ENCODE results near the gene ECM1. TPM values are rescaled to one million over a fixed set of nuclear protein-coding genes. Genes with fewer than 3 reads are reported as not detected.

ECM1 gene
- total RNA-seq, 1 donor = 30.0 TPM

GRCh38 chr1:150552128-150552910, 44.4 kb downstream of the ECM1 start:
- Histone ChIP-seq H3K4me1 (ENCODE audit: insufficient read depth, low read length) (peaks cover 28% of the 10 kb centered on the region), H3K79me2 (ENCODE audit: insufficient read depth, low read length) (no peaks in the 10 kb centered on the region), H3K27me3 (ENCODE audit: insufficient read depth, low read length) (no peaks in the 10 kb centered on the region), H3K27ac (ENCODE audit: low read depth, low read length) (peak overlapping the region; percentile 63), H3K4me3 (ENCODE audit: insufficient read depth, low read length) (no peak overlapping the region), H3K9me3 (ENCODE audit: low read depth, low read length) (no peaks in the 10 kb centered on the region), H3K36me3 (ENCODE audit: insufficient read depth, low read length) (peaks cover 7% of the 10 kb centered on the region), H3K4me2 (ENCODE audit: insufficient read depth, low read length) (peak overlapping the region; percentile 57), H2AFZ (ENCODE audit: low read length) (peak overlapping the region; percentile 10), H4K20me1 (ENCODE audit: insufficient read depth, low read length) (no peaks in the 10 kb centered on the region)
- no peak for TF ChIP-seq CTCF (IDR thresholded peaks at IDR 0.05; ENCODE audit: extremely low read depth, low read depth, low read length)
- peak; percentile 99 for DNase-seq (ENCODE audit: insufficient read length, low spot score, missing footprints)

- Histone ChIP-seq H3K27me3 (ENCODE audit: insufficient read depth, low read length) (no peaks in the 10 kb centered on the region), H3K9me3 (ENCODE audit: low read depth, low read length) (no peaks in the 10 kb centered on the region), H3K4me3 (ENCODE audit: insufficient read depth, low read length) (no peak overlapping the region), H3K27ac (ENCODE audit: low read depth, low read length) (peak overlapping the region; percentile 63), H3K4me2 (ENCODE audit: insufficient read depth, low read length) (peak overlapping the region; percentile 57), H3K79me2 (ENCODE audit: insufficient read depth, low read length) (no peaks in the 10 kb centered on the region), H3K36me3 (ENCODE audit: insufficient read depth, low read length) (peaks cover 7% of the 10 kb centered on the region), H2AFZ (ENCODE audit: low read length) (no peak overlapping the region), H4K20me1 (ENCODE audit: insufficient read depth, low read length) (no peaks in the 10 kb centered on the region), H3K4me1 (ENCODE audit: insufficient read depth, low read length) (peaks cover 28% of the 10 kb centered on the region)
- peak; percentile 71 for DNase-seq (ENCODE audit: insufficient read length, low spot score, missing footprints)
- no peak for TF ChIP-seq CTCF (IDR thresholded peaks at IDR 0.05; ENCODE audit: extremely low read depth, low read depth, low read length)
Measured at GRCh38 chr1:150552911-150553289, 45.0 kb downstream of the ECM1 start.

- Histone ChIP-seq H3K27ac (ENCODE audit: low read depth, low read length) (no peak overlapping the region), H3K9me3 (ENCODE audit: low read depth, low read length) (no peaks in the 10 kb centered on the region), H3K36me3 (ENCODE audit: insufficient read depth, low read length) (peaks cover 9% of the 10 kb centered on the region), H3K79me2 (ENCODE audit: insufficient read depth, low read length) (no peaks in the 10 kb centered on the region), H3K4me1 (ENCODE audit: insufficient read depth, low read length) (peaks cover 26% of the 10 kb centered on the region), H4K20me1 (ENCODE audit: insufficient read depth, low read length) (no peaks in the 10 kb centered on the region), H3K4me2 (ENCODE audit: insufficient read depth, low read length) (no peak overlapping the region), H2AFZ (ENCODE audit: low read length) (no peak overlapping the region), H3K4me3 (ENCODE audit: insufficient read depth, low read length) (no peak overlapping the region), H3K27me3 (ENCODE audit: insufficient read depth, low read length) (no peaks in the 10 kb centered on the region)
- TF ChIP-seq CTCF (IDR thresholded peaks at IDR 0.05; ENCODE audit: extremely low read depth, low read depth, low read length) = no peak
- DNase-seq (ENCODE audit: insufficient read length, low spot score, missing footprints) = peak; percentile 60
Measured at GRCh38 chr1:150553392-150554085, 45.6 kb downstream of the ECM1 start.

- TF ChIP-seq CTCF (IDR thresholded peaks at IDR 0.05; ENCODE audit: extremely low read depth, low read depth, low read length) = no peak
- Histone ChIP-seq H4K20me1 (ENCODE audit: insufficient read depth, low read length) (no peaks in the 10 kb centered on the region), H3K9me3 (ENCODE audit: low read depth, low read length) (no peaks in the 10 kb centered on the region), H3K27me3 (ENCODE audit: insufficient read depth, low read length) (no peaks in the 10 kb centered on the region), H3K4me3 (ENCODE audit: insufficient read depth, low read length) (no peak overlapping the region), H3K4me2 (ENCODE audit: insufficient read depth, low read length) (no peak overlapping the region), H3K27ac (ENCODE audit: low read depth, low read length) (no peak overlapping the region), H3K4me1 (ENCODE audit: insufficient read depth, low read length) (peaks cover 24% of the 10 kb centered on the region), H3K79me2 (ENCODE audit: insufficient read depth, low read length) (peaks cover under 1% of the 10 kb centered on the region), H3K36me3 (ENCODE audit: insufficient read depth, low read length) (peaks cover 9% of the 10 kb centered on the region), H2AFZ (ENCODE audit: low read length) (no peak overlapping the region)
- peak; percentile 70 for DNase-seq (ENCODE audit: insufficient read length, low spot score, missing footprints)
Measured at GRCh38 chr1:150554086-150554452, 46.2 kb downstream of the ECM1 start.

All from osteoblast (primary cell).